Fibroblast of mammary gland (primary cell): Measurements from ENCODE around the gene KATNAL2.
"Not testable (repeated sequence)": the region's sequence is repeated elsewhere in the genome, so short reads cannot be mapped to it uniquely, and the experiment has no call there.

Experiments
- DNase-seq: peaks from one replicate; pipeline ENCODE4 v3.0.0-alpha.2; 2010; ENCODE audit warnings: low read depth
- H3K4me3 ChIP-seq: 2 replicates; pipeline ENCODE4 v1.5.1; 2011; ENCODE audit warnings: low read depth, mild to moderate bottlenecking, low read length, moderate library complexity; ENCODE audit not compliant: control insufficient read depth
- TF ChIP-seq, protein P1 (sequence below): conservative IDR thresholded peaks from 2 replicates; pipeline ENCODE4 v1.5.1; 2011; ENCODE audit warnings: low read depth, low read length, inconsistent platforms; ENCODE audit not compliant: control insufficient read depth, insufficient read depth

KATNAL2 gene

DNA sequence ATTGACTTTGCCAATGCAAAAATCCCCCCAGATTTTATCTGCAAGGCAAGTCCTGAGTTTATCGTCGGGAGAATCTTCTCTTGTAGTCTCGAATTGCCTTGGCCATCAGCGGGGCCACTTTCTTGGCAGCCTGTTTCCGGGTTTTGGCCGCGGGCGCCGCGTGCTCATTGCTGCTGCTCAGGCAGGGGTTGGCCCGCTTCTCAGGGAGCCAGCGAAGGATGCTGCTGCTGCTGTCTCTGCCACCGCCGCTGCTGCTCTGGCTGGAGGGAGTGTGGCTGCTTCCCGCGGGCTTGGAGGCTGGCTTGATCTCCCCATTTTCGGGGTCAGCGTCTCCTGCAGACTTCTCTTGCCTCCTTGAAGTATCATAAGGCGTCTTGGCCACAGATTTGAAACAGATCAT is 115.5 kb downstream of the KATNAL2 start:
- H3K4me3 ChIP-seq, result no peak overlapping the region
- DNase-seq, result no peak
- TF ChIP-seq, protein P1, sequence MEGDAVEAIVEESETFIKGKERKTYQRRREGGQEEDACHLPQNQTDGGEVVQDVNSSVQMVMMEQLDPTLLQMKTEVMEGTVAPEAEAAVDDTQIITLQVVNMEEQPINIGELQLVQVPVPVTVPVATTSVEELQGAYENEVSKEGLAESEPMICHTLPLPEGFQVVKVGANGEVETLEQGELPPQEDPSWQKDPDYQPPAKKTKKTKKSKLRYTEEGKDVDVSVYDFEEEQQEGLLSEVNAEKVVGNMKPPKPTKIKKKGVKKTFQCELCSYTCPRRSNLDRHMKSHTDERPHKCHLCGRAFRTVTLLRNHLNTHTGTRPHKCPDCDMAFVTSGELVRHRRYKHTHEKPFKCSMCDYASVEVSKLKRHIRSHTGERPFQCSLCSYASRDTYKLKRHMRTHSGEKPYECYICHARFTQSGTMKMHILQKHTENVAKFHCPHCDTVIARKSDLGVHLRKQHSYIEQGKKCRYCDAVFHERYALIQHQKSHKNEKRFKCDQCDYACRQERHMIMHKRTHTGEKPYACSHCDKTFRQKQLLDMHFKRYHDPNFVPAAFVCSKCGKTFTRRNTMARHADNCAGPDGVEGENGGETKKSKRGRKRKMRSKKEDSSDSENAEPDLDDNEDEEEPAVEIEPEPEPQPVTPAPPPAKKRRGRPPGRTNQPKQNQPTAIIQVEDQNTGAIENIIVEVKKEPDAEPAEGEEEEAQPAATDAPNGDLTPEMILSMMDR, result no peak

DNA sequence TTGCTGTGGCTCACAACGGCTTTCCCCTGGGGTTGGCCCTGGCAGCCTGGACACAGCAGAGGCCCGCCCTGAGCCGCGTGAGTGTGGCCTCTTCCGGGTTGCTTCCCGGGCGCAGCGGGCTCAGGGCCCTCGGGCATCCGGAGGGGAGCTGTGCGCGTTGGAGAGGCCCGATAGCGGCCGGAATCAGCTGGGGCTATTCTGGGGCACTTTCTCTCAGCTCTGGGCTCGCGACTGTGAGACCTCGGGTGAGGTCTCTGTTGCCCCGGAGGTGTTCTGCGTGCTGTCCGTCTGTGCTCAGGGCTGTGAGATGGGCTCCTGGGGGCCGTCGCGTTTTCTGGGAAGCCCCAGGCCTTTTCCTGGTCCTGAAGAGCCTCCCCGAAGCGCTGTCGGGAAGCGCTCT is 117.2 kb downstream of the KATNAL2 start:
- DNase-seq, H3K4me3 ChIP-seq: not testable (repeated sequence)

DNA sequence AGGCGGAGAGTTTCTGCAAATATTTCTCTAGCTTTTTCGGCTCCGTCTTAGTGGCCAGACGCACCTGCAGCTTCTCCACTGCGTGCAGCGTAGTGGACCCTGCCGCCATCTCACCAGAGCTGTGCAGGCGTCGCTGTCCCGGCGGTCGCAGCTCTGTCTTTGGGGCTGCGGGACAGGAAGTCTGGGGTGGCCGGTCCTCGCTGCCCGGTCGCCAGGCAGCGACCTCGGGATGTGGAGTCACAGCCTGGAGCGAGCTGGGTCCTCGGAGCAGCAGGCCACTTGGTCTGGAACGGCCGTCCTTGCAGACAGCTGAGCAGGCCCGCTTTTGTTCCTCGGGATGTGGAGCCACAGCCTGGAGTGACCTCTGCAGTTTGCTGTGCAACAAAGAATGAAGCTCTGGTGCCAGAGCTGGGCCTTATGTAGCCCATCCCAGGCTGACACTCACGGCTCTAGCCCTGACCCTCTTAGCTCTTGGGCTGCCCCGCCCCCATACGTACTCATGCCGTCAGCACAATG is 117.8 kb downstream of the KATNAL2 start, which contains the start of gene ELOA2:
TSS of gene ELOA2 (minus strand) at position 466 of the 516 bp plus-strand sequence. CDS start at position 109, 357 bp downstream.
- TF ChIP-seq, protein P1, result no peak

DNA sequence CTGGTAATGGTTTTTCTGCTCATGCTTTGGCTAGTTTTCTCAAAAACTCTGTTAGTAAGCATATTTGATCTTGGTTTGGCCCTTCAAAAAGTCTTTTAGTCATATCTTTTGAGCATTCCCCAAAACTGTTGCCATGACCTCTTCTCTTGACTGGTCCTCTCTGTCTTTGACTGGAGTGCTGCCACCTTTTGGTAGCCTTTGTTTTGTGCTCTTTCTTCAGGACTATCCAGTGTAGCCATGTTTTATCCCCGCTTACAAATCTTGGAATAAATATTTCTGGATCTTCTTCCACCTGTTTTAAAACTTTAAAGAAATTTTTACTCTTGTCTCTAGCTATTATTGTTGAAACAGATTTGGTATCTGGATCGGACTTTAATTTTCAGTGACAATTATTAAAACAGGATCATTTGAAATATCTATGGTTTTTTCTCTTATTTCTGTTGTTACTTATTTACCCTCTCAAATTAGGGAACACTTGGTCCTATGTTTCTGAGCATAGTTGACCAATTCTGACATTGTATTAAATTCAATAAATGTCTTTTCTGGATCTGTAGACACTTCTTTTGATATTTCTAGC is 119.0 kb downstream of the KATNAL2 start:
- H3K4me3 ChIP-seq, result no peak overlapping the region
- TF ChIP-seq, protein P1, result peak; percentile 64
- DNase-seq, result peak; percentile 59

More for the DNA sequence above, 117.8 kb downstream of the KATNAL2 start, which contains the start of gene ELOA2:
- H3K4me3 ChIP-seq, result no peak within 1 kb of the TSS
- DNase-seq, result no peak

DNA sequence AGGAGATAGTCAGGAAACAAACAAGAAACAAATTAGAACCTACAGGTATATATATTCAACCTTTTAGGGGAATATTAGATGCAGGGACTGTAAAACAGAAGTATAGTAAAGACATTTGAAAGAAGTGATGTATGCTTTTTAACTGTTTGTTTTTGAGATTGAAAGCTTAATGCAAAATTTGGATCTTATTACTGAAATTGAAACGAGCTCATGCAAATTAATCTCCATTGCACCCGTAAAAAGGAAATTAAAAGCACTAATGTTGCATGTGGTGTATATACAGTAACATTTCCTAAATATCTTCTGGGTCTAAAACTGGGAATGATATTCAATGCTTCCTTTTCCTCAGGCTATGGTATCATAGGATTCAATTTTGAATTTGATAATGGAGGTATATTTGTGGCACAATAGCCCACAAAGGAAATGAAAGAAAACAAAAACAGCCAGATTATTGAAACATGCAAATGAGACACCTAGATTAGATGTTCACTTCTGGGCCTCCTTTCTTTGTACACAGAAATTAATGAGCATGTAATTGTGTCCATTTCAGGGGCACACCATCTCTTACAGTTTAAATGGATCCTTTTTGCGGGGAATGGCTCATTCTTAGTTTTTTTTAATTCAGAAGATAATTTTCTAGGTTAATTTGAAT is 119.7 kb downstream of the KATNAL2 start:
- TF ChIP-seq, protein P1, result no peak
- no peak overlapping the region for H3K4me3 ChIP-seq
- DNase-seq, result no peak

DNA sequence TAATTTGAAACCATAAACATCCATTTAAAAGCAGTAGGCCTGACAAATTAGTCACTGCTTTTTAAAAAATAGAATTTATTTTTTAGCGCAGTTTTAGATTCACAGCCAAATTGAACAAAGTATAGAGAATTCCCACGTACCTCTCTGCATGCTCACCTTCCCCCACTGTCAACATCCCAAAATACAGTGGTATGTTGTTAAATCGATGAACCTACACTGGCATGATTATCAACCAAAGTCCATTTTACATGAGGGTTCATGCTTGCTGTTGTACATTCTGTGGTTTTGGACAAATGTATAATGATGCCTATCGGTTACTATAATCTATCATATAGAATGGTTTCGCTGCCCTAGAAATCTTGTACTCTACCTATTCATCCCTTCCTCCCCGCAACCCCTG is 123.6 kb downstream of the KATNAL2 start:
- H3K4me3 ChIP-seq, result no peak overlapping the region
- no peak for DNase-seq
- TF ChIP-seq, protein P1, result no peak

DNA sequence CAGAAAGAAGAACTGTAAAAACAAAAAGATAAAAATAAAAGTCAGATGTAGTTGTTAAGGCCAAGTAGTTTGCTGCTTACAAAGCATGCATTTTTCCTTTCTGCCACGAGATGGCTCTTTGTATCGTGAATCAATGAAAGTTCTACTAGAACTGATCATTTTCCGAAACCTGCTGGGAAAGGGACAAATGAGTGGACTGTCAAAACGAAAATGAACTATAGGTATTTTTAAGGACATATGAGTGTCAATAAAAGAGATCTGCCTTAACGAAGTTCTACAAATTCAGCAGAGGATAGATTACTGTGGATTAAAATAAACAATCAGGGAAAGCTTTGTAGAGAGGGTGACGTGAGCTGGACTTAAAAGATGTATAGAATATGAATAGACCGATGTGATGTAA is 133.1 kb downstream of the KATNAL2 start:
- no peak overlapping the region for H3K4me3 ChIP-seq
- TF ChIP-seq, protein P1, result peak; percentile 81
- peak; percentile 68 for DNase-seq
